HUES64 (cell line): Measurements from ENCODE around the gene DDX1.

Experiments used
- H3K27ac ChIP-seq: 2 replicates; pipeline ENCODE4 v1.7.0; 2013; ENCODE audit warnings: low read depth, low read length, inconsistent platforms
- H3K27me3 ChIP-seq: 2 replicates; pipeline ENCODE4 v1.6.1; 2013; ENCODE audit warnings: mild to moderate bottlenecking, low read length; ENCODE audit not compliant: insufficient read depth
- H3K36me3 ChIP-seq: 2 replicates; pipeline ENCODE4 v1.6.1; 2013; ENCODE audit warnings: mild to moderate bottlenecking, low read length; ENCODE audit not compliant: insufficient read depth
- H3K4me1 ChIP-seq: 2 replicates; pipeline ENCODE4 v1.6.1; 2013; ENCODE audit warnings: mild to moderate bottlenecking, low read length, moderate library complexity; ENCODE audit not compliant: insufficient read depth
- H3K4me3 ChIP-seq: 2 replicates; pipeline ENCODE4 v1.5.1; 2013; ENCODE audit warnings: mild to moderate bottlenecking, low read length, moderate library complexity
- H3K9ac ChIP-seq: 2 replicates; pipeline ENCODE4 v1.6.1; 2013; ENCODE audit warnings: mild to moderate bottlenecking, low read depth, low read length
- H3K9me3 ChIP-seq: 2 replicates; pipeline ENCODE4 v1.6.1; 2013; ENCODE audit warnings: low read depth, low read length; ENCODE audit not compliant: insufficient read depth
- WGBS: fragments of 150-250, 120-280 bp; methylation state at CpG from one replicate; pipeline ENCODE4 v1.1.7; 2013; ENCODE audit warnings: missing lambda C conversion rate; 5-methylcytosine and 5-hydroxymethylcytosine counted together

Gene DDX1

DNA sequence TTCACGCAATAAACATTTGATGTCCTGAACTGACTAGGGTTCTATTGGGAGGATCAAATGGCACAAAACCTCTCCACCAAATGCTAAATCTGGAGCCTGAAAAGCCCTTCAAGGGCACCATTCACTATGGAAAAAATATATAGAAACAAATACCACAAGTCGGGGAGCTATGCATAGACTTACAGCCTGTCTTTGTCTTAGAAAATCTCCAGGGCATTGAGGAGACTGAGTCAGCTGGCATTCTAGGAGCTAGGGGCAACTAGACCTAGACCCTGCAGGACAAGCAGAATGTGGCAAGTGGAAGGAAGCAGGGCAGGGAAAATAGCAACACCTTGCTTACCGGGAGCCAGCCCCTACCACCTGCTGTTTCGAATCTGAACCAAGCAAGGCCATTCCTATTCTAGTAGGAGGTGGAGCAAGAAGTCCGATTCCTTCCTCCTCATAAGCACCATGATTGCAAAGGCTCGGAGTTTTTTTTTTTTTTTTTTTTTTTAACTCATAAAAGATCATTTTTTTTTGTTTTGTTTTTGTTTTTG, 77.8 kb downstream of the DDX1 start:
- no peak overlapping the region for H3K4me3 ChIP-seq
- 0 out of 2 replicates have a peak, but pooled peaks cover 3% of the 10 kb centered on the region for H3K9me3 ChIP-seq
- H3K4me1 ChIP-seq: peaks cover 11% of the 10 kb centered on the region; the same call in 1 of the 2 replicates
- H3K27me3 ChIP-seq: no peaks in the 10 kb centered on the region
- H3K9ac ChIP-seq: no peak overlapping the region
- no peaks in the 10 kb centered on the region for H3K36me3 ChIP-seq
- WGBS: 74% methylated on average over 4 of the region's 6 CpGs
- no peak overlapping the region for H3K27ac ChIP-seq

DNA sequence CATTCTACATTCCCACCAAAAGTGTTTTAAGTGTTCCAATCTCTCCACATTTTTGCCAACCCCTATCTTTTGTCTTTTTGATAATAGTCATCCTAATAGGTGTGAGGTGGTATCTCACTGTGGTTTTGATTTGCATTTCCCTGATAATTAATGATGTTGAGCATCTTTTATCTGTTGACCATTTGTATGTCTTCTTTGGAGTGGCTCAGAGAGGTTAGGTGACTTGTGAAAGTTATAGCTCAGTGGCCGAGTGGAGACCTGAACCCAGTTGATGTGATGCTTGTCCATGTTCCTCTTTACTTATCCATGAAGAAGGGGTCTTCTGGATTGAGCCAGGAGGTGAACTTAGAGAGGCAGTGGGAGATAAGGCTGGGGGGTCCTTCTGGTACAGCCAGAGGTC, 78.8 kb downstream of the DDX1 start:
- Histone ChIP-seq H3K27ac (no peak overlapping the region), H3K27me3 (no peaks in the 10 kb centered on the region), H3K4me1 (peaks cover 11% of the 10 kb centered on the region; the same call in 1 of the 2 replicates), H3K9me3 (0 out of 2 replicates have a peak, but pooled peaks cover 3% of the 10 kb centered on the region), H3K36me3 (no peaks in the 10 kb centered on the region), H3K4me3 (no peak overlapping the region), H3K9ac (no peak overlapping the region)
- 93% methylated on average over 1 of the region's 1 CpG for WGBS

DNA sequence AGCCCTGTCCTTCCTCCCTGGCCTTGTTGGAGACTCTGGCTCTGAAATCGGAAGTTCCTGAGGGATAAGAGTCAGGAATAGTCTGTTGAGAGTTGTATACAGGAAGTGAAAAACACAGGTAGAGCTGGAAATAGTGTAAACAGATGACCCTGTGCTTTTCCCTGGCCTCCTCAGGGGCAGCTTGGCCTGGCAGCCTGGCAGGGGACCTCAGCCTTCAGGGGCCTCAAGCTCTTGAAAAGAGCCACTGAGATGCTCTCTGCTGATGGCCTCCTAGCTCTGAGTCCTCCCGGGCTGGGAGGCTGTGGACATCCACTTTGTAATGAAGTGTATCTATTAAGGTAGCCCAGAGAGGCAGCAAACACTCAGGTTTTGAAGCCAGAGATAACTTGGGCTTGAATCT, 79.3 kb downstream of the DDX1 start:
- Histone ChIP-seq H3K36me3 (no peaks in the 10 kb centered on the region), H3K9me3 (0 out of 2 replicates have a peak, but pooled peaks cover 3% of the 10 kb centered on the region), H3K27me3 (no peaks in the 10 kb centered on the region), H3K27ac (no peak overlapping the region), H3K4me3 (no peak overlapping the region), H3K4me1 (peaks cover 11% of the 10 kb centered on the region; the same call in 1 of the 2 replicates), H3K9ac (no peak overlapping the region)
- WGBS: 89% methylated on average over 2 of the region's 2 CpGs

DNA sequence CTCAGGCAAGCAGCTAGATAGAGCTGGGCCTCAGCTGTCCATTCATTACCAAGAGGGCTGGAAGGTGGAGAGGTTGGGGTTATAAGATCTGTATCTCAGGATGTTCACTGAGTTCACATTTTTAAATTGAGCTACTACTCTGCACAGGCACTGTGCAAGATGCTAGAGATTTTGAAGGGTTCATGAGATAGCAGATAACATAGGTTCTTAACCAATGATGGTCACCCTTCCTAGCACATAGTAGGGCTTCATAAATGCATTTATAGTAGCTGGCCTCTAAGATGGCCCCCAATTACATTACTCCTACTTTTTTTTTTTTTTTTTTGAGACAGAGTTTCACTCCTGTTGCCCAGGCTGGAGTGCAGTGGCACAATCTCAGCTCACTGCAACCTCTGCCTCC, 79.7 kb downstream of the DDX1 start:
- Histone ChIP-seq H3K9ac (no peak overlapping the region), H3K27me3 (no peaks in the 10 kb centered on the region), H3K27ac (no peak overlapping the region), H3K4me3 (no peak overlapping the region), H3K4me1 (peaks cover 11% of the 10 kb centered on the region; the same call in 1 of the 2 replicates), H3K36me3 (no peaks in the 10 kb centered on the region), H3K9me3 (0 out of 2 replicates have a peak, but pooled peaks cover 3% of the 10 kb centered on the region)

DNA sequence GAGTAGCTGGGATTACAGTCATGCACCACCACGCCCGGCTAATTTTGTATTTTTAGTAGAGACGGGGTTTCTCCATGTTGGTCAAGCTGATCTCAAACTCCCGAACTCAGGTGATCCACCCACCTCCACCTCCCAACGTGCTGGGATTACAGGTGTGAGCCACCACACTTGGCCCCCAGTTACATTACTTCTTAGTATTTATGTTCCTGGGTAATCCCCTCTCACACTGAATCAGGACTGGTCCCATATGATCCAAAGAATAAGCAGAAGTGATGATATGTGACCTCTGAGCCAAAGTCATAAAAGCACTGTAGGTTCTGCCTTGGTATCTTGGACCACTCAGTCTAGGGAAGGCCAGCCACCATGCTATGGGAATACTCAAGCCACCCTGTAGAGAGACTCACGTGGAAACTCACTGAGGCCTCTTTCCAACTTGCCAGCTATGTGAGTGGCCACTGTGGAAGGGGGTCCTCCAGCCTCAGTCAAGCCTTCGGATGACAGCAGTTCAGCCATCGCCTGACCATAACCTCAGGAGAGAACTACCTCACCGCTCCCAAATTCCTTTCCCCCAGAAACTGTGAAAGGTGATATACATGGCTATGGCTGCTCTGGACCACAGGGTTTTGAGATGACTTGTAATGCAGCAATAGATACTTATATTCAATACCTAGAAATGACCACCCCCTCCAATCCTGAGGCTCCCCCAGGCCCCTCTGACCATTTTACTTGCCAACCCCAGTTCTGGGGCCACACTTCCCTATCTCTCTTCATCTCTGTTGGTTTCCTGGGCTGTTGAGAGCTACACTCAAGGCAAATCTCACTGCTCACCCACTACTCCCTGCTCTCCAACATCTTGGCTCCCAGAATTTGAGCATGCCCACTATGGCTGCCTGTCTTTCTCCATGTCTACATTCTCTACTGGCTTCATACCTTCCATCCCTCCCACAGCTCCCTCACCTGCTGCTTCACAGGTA, 80.5 kb downstream of the DDX1 start:
- Histone ChIP-seq H3K4me1 (peaks cover 11% of the 10 kb centered on the region; the same call in 1 of the 2 replicates), H3K9me3 (0 out of 2 replicates have a peak, but pooled peaks cover 3% of the 10 kb centered on the region), H3K36me3 (no peaks in the 10 kb centered on the region), H3K9ac (no peak overlapping the region), H3K4me3 (no peak overlapping the region), H3K27ac (no peak overlapping the region), H3K27me3 (no peaks in the 10 kb centered on the region)
- 92% methylated on average over 9 of the region's 9 CpGs for WGBS

DNA sequence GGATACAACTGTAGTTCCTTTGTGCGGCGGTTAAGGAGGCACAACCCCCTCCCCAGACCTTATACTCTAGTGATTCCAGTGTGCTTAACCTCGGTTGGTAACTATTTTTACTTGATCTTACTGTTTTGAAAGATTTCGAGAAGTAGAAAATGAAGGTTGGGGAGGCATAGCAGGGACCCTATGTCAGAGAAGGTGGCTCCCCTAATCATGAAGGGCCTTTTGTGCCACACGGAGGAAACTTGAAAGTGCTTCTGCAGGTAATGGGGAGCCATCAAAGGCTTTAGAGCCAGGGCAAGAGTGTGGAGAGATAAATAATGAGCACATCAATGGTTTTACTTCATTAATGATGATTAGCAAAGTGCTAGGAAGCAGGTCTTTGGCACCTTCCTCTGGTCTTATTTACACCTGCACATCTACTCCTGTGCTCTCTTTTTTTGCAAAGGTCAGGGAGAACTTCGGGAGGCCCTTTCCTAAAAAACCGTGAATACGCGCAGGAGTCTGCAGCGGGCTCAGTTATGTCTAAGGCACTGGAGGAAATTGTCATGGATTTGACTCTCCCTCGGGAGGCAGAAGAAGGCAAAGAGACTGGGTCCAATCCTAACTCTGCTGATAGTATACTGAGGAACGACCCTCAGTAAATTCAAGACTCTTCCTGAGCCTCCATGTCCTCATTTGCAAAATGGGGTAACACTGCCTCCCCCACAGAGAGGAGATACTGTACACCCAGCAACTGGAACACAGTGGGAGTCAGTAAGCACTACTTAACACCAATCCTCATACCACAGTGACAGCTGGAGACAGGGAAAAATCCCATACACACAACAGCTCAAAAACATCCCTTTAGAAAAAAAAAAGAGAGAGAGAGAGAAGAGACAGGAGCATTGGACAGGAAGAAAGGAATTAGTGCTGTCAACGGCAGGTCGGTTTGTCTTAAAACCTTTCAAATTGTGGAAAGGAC, 81.6 kb downstream of the DDX1 start:
- peaks cover 11% of the 10 kb centered on the region; the same call in 1 of the 2 replicates for H3K4me1 ChIP-seq
- H3K4me3 ChIP-seq: no peak overlapping the region
- 0 out of 2 replicates have a peak, but pooled peaks cover 3% of the 10 kb centered on the region for H3K9me3 ChIP-seq
- WGBS: 88% methylated on average over 14 of the region's 14 CpGs
- no peak overlapping the region for H3K27ac ChIP-seq
- H3K27me3 ChIP-seq: no peaks in the 10 kb centered on the region
- H3K36me3 ChIP-seq: no peaks in the 10 kb centered on the region
- H3K9ac ChIP-seq: no peak overlapping the region

DNA sequence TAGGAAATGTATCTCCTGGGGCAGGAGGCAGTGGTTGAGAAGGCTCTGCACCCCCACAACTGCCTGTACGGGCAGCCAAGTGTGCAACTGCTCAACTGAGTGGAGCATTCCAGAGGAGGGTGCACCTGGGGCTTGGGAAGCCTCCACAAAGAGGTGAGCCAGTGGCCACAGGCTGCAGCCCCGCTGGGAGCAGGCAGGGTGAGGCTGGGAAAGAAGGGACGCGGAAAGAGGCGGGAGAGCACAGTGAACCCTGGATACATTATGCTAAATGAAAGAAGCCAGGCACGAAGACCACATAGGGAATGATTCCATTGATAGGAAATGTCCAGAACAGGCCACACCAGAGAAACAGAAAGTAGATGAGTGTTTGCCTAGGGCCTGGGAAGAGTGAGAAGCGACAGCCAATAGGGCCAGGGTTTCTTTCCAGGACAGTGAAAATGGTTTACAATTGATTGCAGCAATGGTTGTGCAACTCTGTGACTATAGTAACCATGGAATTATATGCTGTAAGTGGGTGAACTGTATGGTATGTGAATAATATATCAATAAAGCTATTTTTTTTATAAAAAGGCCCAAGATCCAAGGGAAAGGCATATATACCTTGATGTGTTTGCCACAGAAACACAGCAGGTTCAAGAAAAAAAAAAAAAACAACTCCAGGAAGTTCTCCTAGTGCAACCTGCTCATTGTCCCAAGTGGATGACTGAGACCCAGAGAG, 82.4 kb downstream of the DDX1 start:
- Histone ChIP-seq H3K27ac (no peak overlapping the region), H3K4me1 (peaks cover 11% of the 10 kb centered on the region; the same call in 1 of the 2 replicates), H3K36me3 (no peaks in the 10 kb centered on the region), H3K9me3 (0 out of 2 replicates have a peak, but pooled peaks cover 3% of the 10 kb centered on the region), H3K27me3 (no peaks in the 10 kb centered on the region), H3K4me3 (no peak overlapping the region), H3K9ac (no peak overlapping the region)
- WGBS: 80% methylated on average over 7 of the region's 7 CpGs

DNA sequence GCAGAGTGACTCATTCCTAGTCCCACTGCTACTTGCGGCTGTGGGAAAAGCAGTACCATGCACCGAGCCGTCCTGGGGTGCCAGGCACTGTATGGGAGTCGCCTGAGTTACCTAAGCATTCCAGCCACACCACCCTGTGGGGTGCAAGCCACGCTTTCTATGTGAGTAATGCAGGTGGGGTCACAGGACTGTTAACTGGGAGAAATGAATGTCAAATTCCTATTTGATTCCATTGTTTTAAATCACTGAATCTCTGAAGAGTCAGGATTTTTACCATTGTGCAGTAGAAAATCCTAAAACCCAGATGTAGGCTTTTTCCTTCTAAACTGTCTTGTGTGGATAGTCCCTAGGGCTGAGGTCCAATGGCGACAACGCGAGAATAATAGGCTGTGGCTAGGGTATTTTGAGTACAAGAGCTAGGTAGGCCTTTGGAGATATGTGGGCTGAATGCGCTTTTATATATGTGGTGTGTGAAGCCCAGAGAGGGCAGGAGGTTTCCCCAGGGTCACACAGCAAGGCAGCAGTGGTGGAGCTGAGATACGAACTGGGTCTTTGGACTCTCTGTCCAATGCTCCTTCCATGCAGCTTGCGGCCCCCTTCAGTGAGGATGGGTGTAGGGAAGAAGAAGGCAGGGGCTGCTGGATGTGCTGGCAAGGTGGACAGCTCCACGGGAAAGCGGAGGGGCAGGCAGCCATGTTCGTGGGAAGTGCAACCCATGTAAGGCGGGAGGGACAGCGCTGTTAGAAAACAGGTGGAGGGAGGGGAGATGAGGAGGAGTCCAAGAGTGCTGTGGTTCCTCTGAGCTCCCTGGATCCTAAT, 83.2 kb downstream of the DDX1 start:
- Histone ChIP-seq H3K36me3 (no peaks in the 10 kb centered on the region), H3K9ac (no peak overlapping the region), H3K27me3 (no peaks in the 10 kb centered on the region), H3K4me3 (no peak overlapping the region), H3K27ac (no peak overlapping the region), H3K9me3 (peaks cover 7% of the 10 kb centered on the region; the same call in 1 of the 2 replicates), H3K4me1 (peaks cover 11% of the 10 kb centered on the region; the same call in 1 of the 2 replicates)
- 89% methylated on average over 16 of the region's 16 CpGs for WGBS

DNA sequence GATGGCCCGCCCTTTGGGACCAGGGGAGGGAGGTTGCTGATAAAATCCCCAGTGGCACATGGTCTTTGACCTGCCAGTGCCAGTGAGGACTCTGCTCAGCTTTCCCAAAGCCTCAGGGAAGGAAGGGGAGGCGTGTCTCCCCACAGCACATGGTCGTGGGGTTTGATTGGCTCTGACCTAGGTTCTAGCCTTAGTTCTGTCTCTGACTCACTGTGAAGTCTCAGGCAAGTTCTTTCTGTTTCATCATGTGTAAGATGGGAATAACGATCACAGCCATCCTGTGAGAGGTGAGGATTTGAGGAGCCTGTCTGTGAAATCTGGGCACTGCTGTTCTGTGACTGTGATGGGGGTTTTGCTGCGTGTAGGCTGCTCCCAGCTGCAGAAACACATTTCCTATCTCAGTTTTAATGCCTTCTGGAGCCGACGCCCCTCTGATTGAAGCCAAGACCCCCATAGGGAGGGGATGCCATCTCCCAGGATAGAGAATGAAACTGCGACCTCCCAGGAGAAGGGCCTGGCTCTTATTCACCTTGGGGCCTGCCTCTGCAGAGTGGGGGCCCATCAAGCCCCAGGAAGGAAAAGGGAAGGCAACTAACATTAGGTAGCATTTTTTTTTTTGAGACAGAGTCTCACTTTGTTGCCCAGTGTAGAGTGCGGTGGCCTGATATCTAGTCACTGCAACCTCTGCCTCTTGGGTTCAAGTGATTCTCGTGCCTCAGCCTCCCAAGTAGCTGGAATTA, 84.0 kb downstream of the DDX1 start:
- 89% methylated on average over 10 of the region's 10 CpGs for WGBS

More for the DNA sequence above, 84.0 kb downstream of the DDX1 start:
- no peak overlapping the region for H3K9ac ChIP-seq
- peaks cover 11% of the 10 kb centered on the region; the same call in 1 of the 2 replicates for H3K4me1 ChIP-seq
- H3K27me3 ChIP-seq: no peaks in the 10 kb centered on the region
- H3K27ac ChIP-seq: no peak overlapping the region
- H3K36me3 ChIP-seq: no peaks in the 10 kb centered on the region
- no peak overlapping the region for H3K4me3 ChIP-seq
- peaks cover 7% of the 10 kb centered on the region; the same call in 1 of the 2 replicates for H3K9me3 ChIP-seq
